D721Med (cell line): ENCODE results near the gene UQCRQ.
A peak's percentile ranks its signal among the peaks of the same experiment; 100 is the strongest.

ENCODE experiments used
- DNase-seq: peaks from one replicate; pipeline ENCODE4 v3.0.0; 2011; ENCODE audit warnings: low spot score; ENCODE audit not compliant: insufficient read length
- FAIRE-seq: peaks from 2 replicates; lab custom pipeline; 2011; peaks lifted over from hg19 to GRCh38; lab: Jason Lieb, UNC
- CTCF ChIP-seq: IDR thresholded peaks from 2 replicates; pipeline ENCODE4 v1.5.1; 2012; ENCODE audit warnings: mild to moderate bottlenecking, control low read depth; ENCODE audit not compliant: insufficient read depth; ENCODE audit errors: missing control alignments

UQCRQ gene

GRCh38 chr5:132866342-132867045 lies at the start of gene UQCRQ, which contains the start of gene GDF9:
Gene UQCRQ, plus strand, starts transcription at chr5:132866642. Its CDS starts 240 bp downstream, at chr5:132866882.
Gene GDF9, minus strand, starts transcription at chr5:132866469. Its CDS starts 1,936 bp downstream, at chr5:132864533.
- peak; percentile 16 for TF ChIP-seq CTCF
- DNase-seq (peak; percentile 85), FAIRE-seq (peak; percentile 71)

GRCh38 chr5:132817011-132817410 lies 49.4 kb upstream of the UQCRQ start:
- TF ChIP-seq CTCF = no peak
- DNase-seq = no peak
- FAIRE-seq = no peak

DNA sequence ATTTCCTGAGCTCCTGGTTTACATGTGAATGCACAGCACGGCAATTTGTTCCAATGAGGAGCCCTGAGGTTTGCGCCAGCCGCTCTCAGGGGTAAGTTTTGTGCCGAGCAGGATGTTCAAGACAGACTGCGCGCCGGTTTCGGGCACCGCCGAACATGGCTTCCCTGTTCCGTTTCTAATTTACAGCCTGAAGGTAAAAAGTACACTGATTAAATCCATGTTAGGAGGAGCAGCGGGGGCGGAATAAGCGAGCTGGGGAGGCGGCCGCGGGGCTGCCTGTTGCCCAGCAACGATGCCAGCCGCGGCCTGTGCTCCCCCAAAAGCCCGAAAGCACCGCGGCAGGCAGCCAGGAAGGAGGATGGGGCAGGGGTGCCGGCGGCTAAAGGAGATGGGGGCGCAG lies 47.0 kb upstream of the UQCRQ start:
- FAIRE-seq (no peak), DNase-seq (no peak)
- TF ChIP-seq CTCF = no peak

DNA sequence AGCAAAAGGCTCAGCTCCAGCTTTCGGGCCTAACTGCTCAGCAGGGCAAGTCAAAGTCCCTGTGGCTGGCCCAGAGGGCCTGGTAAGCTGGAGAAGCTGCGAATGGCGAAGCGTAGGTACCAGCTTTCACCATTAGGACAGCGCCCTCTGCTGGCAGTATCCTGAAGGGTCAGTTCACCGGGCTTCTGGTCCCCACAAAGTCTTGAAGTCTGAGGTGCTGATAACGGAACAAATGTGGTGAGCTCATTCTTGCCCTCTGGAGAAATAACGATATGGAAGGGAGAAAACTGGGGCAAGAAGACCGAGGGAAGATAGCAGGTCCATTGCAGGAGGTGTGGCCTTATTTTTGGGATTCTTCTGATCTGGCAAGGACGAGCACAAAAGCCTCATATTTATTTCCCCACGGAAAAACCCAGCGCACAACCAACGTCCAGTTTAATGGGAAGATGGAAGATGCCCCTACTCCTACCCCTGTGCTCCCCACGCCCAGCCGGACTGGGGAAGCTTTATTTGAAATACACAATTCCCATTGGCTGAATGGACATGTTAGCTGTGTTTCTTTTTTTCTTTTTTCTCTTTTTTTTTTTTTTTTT lies 46.2 kb upstream of the UQCRQ start:
- peak; percentile 48 for FAIRE-seq
- TF ChIP-seq CTCF = peak; percentile 92
- DNase-seq = peak; percentile 91

- no peak for FAIRE-seq
- no peak for DNase-seq
- TF ChIP-seq CTCF = no peak
Observed at GRCh38 chr5:132821350-132821749, 45.1 kb upstream of the UQCRQ start.

DNA sequence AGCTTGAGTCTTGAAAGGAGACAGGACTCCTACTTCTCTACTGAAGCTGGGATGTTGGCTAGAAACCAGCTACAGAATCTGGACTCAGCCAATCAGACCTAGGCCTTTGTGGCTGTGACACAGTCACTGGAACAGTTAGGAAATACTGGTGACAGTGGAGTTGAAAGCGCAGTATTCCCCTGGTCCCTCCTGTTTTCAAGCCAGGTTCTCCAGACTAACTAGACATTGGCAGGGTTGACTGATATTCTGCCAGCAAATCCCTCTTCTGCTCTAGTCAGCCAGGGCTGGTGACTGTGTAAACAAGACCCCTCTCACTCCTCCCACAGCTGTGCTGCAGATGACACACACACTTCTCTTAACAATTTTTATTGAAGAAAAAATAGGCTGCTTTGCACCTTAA lies 44.7 kb upstream of the UQCRQ start:
- no peak for FAIRE-seq
- DNase-seq = no peak
- no peak for TF ChIP-seq CTCF

DNA sequence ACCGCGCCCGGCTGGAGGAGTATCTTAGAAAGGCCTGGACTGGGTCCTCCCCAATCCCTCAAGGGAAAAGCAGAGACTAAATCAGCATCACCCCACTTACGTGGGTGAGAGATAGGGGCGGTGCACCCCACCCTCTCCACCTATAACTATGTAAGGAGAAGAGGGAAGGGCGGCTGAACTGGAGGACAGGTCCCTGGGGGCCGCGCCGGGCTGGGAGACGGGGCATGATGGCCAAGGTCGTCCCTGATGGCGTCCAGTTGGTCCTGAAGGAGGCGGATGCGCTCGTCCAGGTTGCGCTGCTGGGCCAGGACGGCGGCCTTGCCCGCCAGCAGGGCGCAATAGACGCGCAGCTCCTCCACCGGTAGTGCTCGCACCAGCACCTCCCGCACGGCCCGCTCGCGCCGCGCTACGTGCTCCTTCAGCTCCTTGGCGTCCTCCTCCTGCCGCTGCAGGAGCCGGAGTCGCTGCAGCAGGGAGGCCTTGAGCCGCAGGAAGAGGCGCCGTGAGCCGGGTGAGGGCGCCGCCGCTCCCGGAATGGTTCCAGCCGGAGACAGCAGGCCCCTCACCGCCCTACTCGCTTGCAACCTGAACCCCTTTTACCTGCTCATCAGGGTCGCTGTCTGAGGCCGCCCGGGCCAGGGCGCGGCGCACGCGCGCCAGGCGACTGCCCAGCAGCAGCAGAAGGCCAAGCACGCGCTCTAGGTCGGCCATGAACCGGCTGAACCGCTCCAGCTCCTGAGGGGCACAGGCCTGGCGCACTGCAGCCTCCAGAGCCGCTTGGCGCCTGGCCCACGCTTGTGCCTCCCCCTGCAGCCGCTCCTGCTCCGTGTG lies 43.6 kb upstream of the UQCRQ start:
- TF ChIP-seq CTCF = no peak
- FAIRE-seq (no peak), DNase-seq (no peak)
